CD1c-positive myeloid dendritic cell (primary cell): ENCODE data around the gene NLGN3.
"Not testable (repeated sequence)": the region's sequence is repeated elsewhere in the genome, so short reads cannot be mapped to it uniquely, and the experiment has no call there.

Experiments used
- DNase-seq: peaks from one replicate; pipeline ENCODE4 v3.0.0-alpha.2; 2016; ENCODE audit errors: extremely low spot score

NLGN3 gene

GRCh38 chrX:71169586-71169985, 24.9 kb downstream of the NLGN3 start:
- no peak for DNase-seq

- no peak for DNase-seq
Measured at GRCh38 chrX:71170660-71171059, 26.0 kb downstream of the NLGN3 start.

- DNase-seq, result no peak
Measured at GRCh38 chrX:71171110-71171801, 26.6 kb downstream of the NLGN3 start.

GRCh38 chrX:71173440-71173839, 28.8 kb downstream of the NLGN3 start:
- no peak for DNase-seq

GRCh38 chrX:71174795-71175194, 30.2 kb downstream of the NLGN3 start:
- DNase-seq, result no peak

- no peak for DNase-seq
Measured at GRCh38 chrX:71175531-71175930, 30.9 kb downstream of the NLGN3 start.

- DNase-seq, result no peak
Measured at GRCh38 chrX:71177327-71177726, 32.7 kb downstream of the NLGN3 start.

GRCh38 chrX:71178908-71179307, 34.3 kb downstream of the NLGN3 start:
- peak; percentile 63 for DNase-seq

GRCh38 chrX:71180579-71181265, 36.1 kb downstream of the NLGN3 start:
- not testable (repeated sequence) for DNase-seq

- no peak for DNase-seq
Measured at GRCh38 chrX:71181558-71181909, 36.9 kb downstream of the NLGN3 start.

GRCh38 chrX:71181910-71182799, 37.5 kb downstream of the NLGN3 start:
- peak; percentile 94 for DNase-seq

- DNase-seq, result no peak
Measured at GRCh38 chrX:71182871-71183270, 38.2 kb downstream of the NLGN3 start.

GRCh38 chrX:71183341-71183740, 38.7 kb downstream of the NLGN3 start:
- DNase-seq, result no peak

GRCh38 chrX:71184092-71184491, 39.5 kb downstream of the NLGN3 start:
- no peak for DNase-seq

- no peak for DNase-seq
Measured at GRCh38 chrX:71184803-71185495, 40.3 kb downstream of the NLGN3 start.

- no peak for DNase-seq
Measured at GRCh38 chrX:71191248-71191647, 46.6 kb downstream of the NLGN3 start.

- DNase-seq, result no peak
Measured at GRCh38 chrX:71195964-71196649, 51.5 kb downstream of the NLGN3 start.

GRCh38 chrX:71198066-71198465, 53.4 kb downstream of the NLGN3 start:
- DNase-seq, result peak; percentile 71

GRCh38 chrX:71199252-71200008, 54.8 kb downstream of the NLGN3 start:
- DNase-seq, result no peak

GRCh38 chrX:71210816-71211215, 66.2 kb downstream of the NLGN3 start:
- DNase-seq, result no peak

GRCh38 chrX:71212536-71212935, 67.9 kb downstream of the NLGN3 start:
- no peak for DNase-seq
